Measurements from ENCODE around the gene ZNF565.
"Not testable (repeated sequence)": the region's sequence is repeated elsewhere in the genome, so short reads cannot be mapped to it uniquely, and the experiment has no call there.

Gene ZNF565

GRCh38 chr19:36183245-36183628 lies 31.2 kb downstream of the ZNF565 start:
- TF ChIP-seq, protein P1, sequence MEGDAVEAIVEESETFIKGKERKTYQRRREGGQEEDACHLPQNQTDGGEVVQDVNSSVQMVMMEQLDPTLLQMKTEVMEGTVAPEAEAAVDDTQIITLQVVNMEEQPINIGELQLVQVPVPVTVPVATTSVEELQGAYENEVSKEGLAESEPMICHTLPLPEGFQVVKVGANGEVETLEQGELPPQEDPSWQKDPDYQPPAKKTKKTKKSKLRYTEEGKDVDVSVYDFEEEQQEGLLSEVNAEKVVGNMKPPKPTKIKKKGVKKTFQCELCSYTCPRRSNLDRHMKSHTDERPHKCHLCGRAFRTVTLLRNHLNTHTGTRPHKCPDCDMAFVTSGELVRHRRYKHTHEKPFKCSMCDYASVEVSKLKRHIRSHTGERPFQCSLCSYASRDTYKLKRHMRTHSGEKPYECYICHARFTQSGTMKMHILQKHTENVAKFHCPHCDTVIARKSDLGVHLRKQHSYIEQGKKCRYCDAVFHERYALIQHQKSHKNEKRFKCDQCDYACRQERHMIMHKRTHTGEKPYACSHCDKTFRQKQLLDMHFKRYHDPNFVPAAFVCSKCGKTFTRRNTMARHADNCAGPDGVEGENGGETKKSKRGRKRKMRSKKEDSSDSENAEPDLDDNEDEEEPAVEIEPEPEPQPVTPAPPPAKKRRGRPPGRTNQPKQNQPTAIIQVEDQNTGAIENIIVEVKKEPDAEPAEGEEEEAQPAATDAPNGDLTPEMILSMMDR (IDR thresholded peaks at IDR 0.05; ENCODE audit: control insufficient read depth, extremely low read depth, insufficient read depth) = no peak
- no peak overlapping the region for H3K4me3 ChIP-seq (ENCODE audit: low read depth, low read length)
- no peak for DNase-seq (ENCODE audit: low read depth)

DNA sequence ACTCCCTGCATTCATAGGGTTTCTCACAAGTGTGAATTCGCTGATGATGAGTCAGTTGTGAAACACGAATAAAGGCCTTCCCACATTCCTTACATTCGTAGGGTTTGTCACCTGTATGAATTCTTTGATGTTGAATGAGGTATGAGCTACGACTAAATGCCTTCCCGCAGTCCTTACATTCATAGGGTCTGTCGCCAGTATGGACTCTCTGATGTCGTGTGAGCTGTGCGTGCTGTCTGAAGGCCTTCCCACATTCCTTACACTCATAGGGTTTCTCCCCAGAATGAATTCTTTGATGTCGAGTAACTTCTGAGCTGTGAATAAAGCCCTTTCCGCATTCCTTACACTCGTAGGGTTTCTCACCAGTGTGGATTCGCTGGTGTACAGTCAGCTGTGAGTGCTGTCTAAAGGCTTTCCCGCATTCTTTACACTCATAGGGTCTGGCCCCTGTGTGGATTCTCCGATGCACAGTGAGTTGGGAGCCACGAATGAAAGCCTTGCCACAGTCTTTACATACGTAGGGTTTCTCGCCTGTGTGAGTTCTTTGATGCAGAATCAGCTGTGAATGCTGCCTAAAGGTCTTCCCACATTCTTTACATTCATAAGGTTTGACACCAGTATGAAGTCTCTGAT lies 31.7 kb downstream of the ZNF565 start:
- DNase-seq (ENCODE audit: low read depth) = no peak
- TF ChIP-seq, protein P1 (IDR thresholded peaks at IDR 0.05; ENCODE audit: control insufficient read depth, extremely low read depth, insufficient read depth) = no peak

DNA sequence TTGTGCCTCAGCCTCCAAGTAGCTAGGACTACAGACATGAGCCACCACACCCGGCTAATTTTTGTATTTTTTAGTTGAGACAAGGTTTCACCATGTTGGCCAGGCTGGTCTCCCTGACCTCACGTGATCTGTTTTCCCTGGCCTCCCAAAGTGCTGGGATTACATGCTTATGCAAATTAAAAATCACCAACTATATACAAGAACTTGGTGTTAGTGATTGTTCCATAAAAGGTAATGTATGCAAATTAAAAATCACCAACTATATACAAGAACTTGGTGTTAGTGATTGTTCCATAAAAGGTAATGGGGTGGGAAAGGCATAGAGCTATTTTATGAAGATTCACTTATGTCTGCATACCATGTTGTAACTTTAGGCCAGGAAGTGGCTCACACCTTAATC lies 35.4 kb downstream of the ZNF565 start:
- not testable (repeated sequence) for DNase-seq (ENCODE audit: low read depth); H3K4me3 ChIP-seq (ENCODE audit: low read depth, low read length)

More for the DNA sequence above, 31.7 kb downstream of the ZNF565 start:
- no peak overlapping the region for H3K4me3 ChIP-seq (ENCODE audit: low read depth, low read length)

GRCh38 chr19:36173846-36174245 lies 40.6 kb downstream of the ZNF565 start:
- not testable (repeated sequence) for DNase-seq (ENCODE audit: low read depth); H3K4me3 ChIP-seq (ENCODE audit: low read depth, low read length)

DNA sequence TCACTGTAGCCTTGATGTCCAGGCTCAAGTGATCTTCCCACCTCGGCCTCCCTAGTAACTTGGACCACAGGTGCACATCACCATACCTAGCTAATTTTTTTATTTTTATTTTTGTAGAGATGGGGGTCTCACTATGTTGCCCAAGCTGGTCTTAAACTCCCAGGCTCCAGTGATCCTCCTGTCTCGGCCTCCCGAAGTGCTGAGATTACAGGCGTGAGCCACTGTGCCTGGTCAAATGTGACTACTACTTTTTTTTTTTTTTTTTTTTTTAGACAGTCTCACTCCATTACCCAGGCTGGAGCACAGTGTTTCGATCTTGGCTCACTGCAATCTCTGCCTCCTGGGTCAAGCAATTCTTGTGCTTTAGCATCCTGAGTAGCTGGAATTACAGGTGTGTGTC lies 41.6 kb downstream of the ZNF565 start:
- TF ChIP-seq, protein P1 (IDR thresholded peaks at IDR 0.05; ENCODE audit: control insufficient read depth, extremely low read depth, insufficient read depth) = no peak
- no peak for DNase-seq (ENCODE audit: low read depth)
- no peak overlapping the region for H3K4me3 ChIP-seq (ENCODE audit: low read depth, low read length)

DNA sequence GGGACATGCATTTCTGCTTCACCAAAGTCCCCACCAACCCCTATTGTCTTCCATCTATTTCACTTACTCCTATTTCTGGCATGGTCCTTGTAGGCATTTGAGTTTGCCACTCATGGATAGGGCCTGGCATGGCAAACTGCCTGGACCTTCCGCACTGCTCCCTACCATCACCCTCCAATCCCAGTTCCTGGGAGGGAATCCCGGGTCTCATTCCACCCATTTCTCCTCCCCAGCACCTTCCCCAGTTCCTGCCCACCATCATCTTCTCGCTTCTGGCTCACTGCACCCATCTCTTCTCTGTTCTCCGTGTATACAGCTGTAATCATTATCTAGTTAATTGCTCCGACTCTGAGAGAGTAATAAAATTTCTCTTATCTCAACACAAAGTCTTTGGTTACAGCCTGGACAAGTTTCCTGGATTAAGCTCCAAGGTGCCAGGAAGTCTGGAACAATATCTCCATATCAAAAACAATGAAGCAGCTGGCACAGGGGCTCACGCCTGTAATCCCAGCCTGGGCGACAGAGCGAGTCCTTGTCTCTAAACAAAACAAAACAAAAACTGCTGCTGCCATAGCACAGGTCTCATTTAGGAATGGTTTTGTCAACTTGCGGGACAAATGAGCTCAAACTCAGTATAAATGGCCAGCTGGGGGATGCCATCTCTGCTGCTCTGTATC lies 45.2 kb downstream of the ZNF565 start:
- DNase-seq (ENCODE audit: low read depth) = peak; percentile 74
- TF ChIP-seq, protein P1 (IDR thresholded peaks at IDR 0.05; ENCODE audit: control insufficient read depth, extremely low read depth, insufficient read depth) = no peak
- H3K4me3 ChIP-seq (ENCODE audit: low read depth, low read length) = no peak overlapping the region

DNA sequence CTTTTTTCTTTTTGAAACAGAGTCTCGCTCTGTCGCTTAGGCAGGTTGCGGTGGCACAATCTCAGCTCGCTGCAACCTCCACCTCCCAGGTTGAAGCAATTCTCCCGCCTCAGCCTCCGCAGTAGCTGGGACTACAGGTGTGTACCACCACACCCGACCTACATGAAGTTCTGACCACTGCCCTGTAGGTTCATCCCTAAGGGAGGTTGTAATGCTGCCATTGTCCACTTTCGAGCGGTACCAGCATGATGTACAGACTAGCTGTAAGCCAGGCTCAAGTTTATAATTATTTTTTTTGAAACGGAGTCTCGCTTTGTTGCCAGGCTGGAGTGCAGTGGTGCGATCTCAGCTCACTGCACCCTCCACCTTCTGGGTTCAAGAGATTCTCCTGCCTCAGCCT lies 50.7 kb downstream of the ZNF565 start:
- no peak overlapping the region for H3K4me3 ChIP-seq (ENCODE audit: low read depth, low read length)
- DNase-seq (ENCODE audit: low read depth) = no peak
- TF ChIP-seq, protein P1 (IDR thresholded peaks at IDR 0.05; ENCODE audit: control insufficient read depth, extremely low read depth, insufficient read depth) = no peak

Measured in LNCaP clone FGC (cell line).